Astrocyte (in vitro differentiated cells and primary cell): Measurements from ENCODE around the gene COL8A2. TPM values are rescaled to one million over a fixed set of nuclear protein-coding genes. Genes with fewer than 3 reads are reported as not detected.
A peak's percentile ranks its signal among the peaks of the same experiment; 100 is the strongest.

Experiments used
- DNase-seq: peaks from one replicate; pipeline ENCODE4 v3.0.0-alpha.2; 2010; ENCODE audit warnings: low read depth
- FAIRE-seq: peaks from 2 replicates; lab custom pipeline; 2011; peaks lifted over from hg19 to GRCh38; lab: Jason Lieb, UNC
- H2AFZ ChIP-seq: 2 replicates; pipeline ENCODE4 v1.6.0; 2012; ENCODE audit warnings: low read depth, low read length, inconsistent platforms
- H3K27ac ChIP-seq: 2 replicates; pipeline ENCODE4 v1.5.1; 2011; ENCODE audit warnings: low read depth, low read length, inconsistent platforms
- H3K27me3 ChIP-seq: 2 replicates; pipeline ENCODE4 v1.6.0; 2011; ENCODE audit warnings: low read length, inconsistent platforms; ENCODE audit not compliant: insufficient read depth
- H3K36me3 ChIP-seq: 2 replicates; pipeline ENCODE4 v1.5.1; 2011; ENCODE audit warnings: low read length, inconsistent platforms; ENCODE audit not compliant: insufficient read depth
- H3K4me1 ChIP-seq: 2 replicates; pipeline ENCODE4 v1.5.1; 2011; ENCODE audit warnings: low read length, inconsistent platforms; ENCODE audit not compliant: insufficient read depth
- H3K4me2 ChIP-seq: 2 replicates; pipeline ENCODE4 v1.6.0; 2012; ENCODE audit warnings: low read length, inconsistent platforms
- H3K4me3 ChIP-seq: 2 replicates; pipeline ENCODE4 v1.5.1; 2011; ENCODE audit warnings: low read depth, mild to moderate bottlenecking, low read length, inconsistent platforms; ENCODE audit not compliant: insufficient read depth
- H3K79me2 ChIP-seq: 2 replicates; pipeline ENCODE4 v1.6.0; 2012; ENCODE audit warnings: mild to moderate bottlenecking, low read length, inconsistent platforms; ENCODE audit not compliant: insufficient read depth
- H3K9ac ChIP-seq: 2 replicates; pipeline ENCODE4 v1.6.0; 2012; ENCODE audit warnings: mild to moderate bottlenecking, low read length, inconsistent platforms
- H3K9me3 ChIP-seq: 2 replicates; pipeline ENCODE4 v1.5.1; 2012; ENCODE audit warnings: low read depth, mild to moderate bottlenecking, low read length, inconsistent platforms; ENCODE audit not compliant: insufficient read depth
- H4K20me1 ChIP-seq: 2 replicates; pipeline ENCODE4 v1.6.0; 2012; ENCODE audit warnings: low read length, inconsistent platforms; ENCODE audit not compliant: insufficient read depth
- H3K27ac Mint-ChIP-seq: one replicate; pipeline ENCODE4 v1.8.0; 2021; ENCODE audit warnings: mild to moderate bottlenecking, mixed read lengths; ENCODE audit not compliant: unreplicated experiment
- H3K27me3 Mint-ChIP-seq: one replicate; pipeline ENCODE4 v1.8.0; 2021; ENCODE audit warnings: low read depth, mixed read lengths; ENCODE audit not compliant: unreplicated experiment
- H3K36me3 Mint-ChIP-seq: one replicate; pipeline ENCODE4 v1.8.0; 2021; ENCODE audit warnings: low read depth, mixed read lengths; ENCODE audit not compliant: unreplicated experiment
- H3K4me1 Mint-ChIP-seq: one replicate; pipeline ENCODE4 v1.8.0; 2021; ENCODE audit warnings: low read depth, mixed read lengths; ENCODE audit not compliant: unreplicated experiment
- H3K4me3 Mint-ChIP-seq: one replicate; pipeline ENCODE4 v1.8.0; 2021; ENCODE audit warnings: mild to moderate bottlenecking, moderate library complexity, mixed read lengths; ENCODE audit not compliant: unreplicated experiment
- H3K9me3 Mint-ChIP-seq: one replicate; pipeline ENCODE4 v1.8.0; 2021; ENCODE audit warnings: mild to moderate bottlenecking, mixed read lengths; ENCODE audit not compliant: unreplicated experiment
- EZH2 ChIP-seq: IDR thresholded peaks from 2 replicates; pipeline ENCODE4 v1.6.1; 2012; ENCODE audit warnings: mild to moderate bottlenecking, low read length, inconsistent platforms; ENCODE audit not compliant: insufficient read depth
- total RNA-seq: library from RNA; stranded (reverse); gene quantifications from 2 replicates; pipeline ENCODE4 v1.2.1, GENCODE V29; 2021
- TF ChIP-seq, protein P1 (sequence below): IDR thresholded peaks from 2 replicates; pipeline ENCODE4 v1.5.1; 2011; ENCODE audit warnings: low read depth, mild to moderate bottlenecking, inconsistent platforms, low read length, moderate library complexity; ENCODE audit not compliant: insufficient read depth

The COL8A2 gene
- total RNA-seq, 1 donor from 2014 or later: 3.4 TPM

DNA sequence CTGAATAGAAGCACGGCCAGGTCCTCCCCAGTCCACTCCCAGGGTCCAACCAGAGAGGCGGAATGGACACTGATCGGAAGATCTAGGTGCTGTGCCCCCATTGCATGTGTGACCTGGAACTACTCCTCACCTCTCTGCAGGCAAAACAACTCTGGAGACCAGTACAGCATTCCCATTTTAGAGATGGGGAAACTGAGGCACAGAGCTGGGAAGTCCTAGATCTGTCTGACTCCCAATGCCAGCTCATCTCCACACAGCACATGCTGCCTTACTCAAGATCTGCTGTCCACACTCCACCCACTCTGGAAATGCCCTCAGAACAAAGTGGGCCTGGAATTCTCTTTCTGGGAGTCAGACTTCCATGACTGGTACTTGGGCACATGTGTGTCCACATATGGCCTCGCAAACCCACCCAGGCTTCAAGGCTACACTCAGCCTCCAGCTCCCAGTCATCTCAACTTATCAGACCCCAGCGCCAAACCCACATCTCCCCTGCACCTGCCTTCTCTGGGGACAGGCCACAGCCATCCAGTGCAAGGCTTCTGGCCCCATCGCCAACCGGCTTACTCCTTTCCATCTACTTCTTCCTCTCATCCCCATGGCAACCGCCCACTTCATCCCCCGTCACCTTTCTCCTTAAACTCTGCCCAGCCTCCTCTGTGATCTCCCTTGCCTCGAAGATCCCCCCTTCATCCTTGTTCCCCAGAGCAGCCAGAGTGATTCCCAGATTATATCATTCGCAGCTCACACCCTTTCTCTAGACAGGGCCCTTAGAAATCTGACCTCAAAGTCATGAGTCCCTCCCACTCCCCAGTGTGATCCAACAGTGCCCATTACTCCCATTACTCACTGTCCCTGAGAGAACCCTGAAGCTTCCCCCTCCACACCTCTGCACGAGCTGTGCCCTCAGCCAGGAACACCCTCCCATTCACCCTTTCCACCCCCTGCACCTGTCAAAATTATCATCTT is 2.7 kb downstream of the COL8A2 start:
- Histone ChIP-seq H3K4me2 (no peak overlapping the region), H3K36me3 (no peaks in the 10 kb centered on the region), H3K27me3 (peaks cover 13% of the 10 kb centered on the region), H3K27ac (no peak overlapping the region), H3K79me2 (no peaks in the 10 kb centered on the region), H4K20me1 (no peaks in the 10 kb centered on the region), H2AFZ (no peak overlapping the region), H3K9me3 (no peaks in the 10 kb centered on the region), H3K4me1 (peaks cover 12% of the 10 kb centered on the region), H3K9ac (no peak overlapping the region), H3K4me3 (no peak overlapping the region)
- peaks cover 36% of the 10 kb centered on the region for H3K27me3 Mint-ChIP-seq
- H3K9me3 Mint-ChIP-seq: peaks cover 2% of the 10 kb centered on the region
- H3K36me3 Mint-ChIP-seq: no peaks in the 10 kb centered on the region
- DNase-seq: no peak
- FAIRE-seq: no peak
- peak overlapping the region; percentile 60 for H3K4me3 Mint-ChIP-seq
- no peak for TF ChIP-seq EZH2
- TF ChIP-seq, protein P1, sequence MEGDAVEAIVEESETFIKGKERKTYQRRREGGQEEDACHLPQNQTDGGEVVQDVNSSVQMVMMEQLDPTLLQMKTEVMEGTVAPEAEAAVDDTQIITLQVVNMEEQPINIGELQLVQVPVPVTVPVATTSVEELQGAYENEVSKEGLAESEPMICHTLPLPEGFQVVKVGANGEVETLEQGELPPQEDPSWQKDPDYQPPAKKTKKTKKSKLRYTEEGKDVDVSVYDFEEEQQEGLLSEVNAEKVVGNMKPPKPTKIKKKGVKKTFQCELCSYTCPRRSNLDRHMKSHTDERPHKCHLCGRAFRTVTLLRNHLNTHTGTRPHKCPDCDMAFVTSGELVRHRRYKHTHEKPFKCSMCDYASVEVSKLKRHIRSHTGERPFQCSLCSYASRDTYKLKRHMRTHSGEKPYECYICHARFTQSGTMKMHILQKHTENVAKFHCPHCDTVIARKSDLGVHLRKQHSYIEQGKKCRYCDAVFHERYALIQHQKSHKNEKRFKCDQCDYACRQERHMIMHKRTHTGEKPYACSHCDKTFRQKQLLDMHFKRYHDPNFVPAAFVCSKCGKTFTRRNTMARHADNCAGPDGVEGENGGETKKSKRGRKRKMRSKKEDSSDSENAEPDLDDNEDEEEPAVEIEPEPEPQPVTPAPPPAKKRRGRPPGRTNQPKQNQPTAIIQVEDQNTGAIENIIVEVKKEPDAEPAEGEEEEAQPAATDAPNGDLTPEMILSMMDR: no peak
- no peak overlapping the region for H3K27ac Mint-ChIP-seq
- H3K4me1 Mint-ChIP-seq: peaks cover 30% of the 10 kb centered on the region

DNA sequence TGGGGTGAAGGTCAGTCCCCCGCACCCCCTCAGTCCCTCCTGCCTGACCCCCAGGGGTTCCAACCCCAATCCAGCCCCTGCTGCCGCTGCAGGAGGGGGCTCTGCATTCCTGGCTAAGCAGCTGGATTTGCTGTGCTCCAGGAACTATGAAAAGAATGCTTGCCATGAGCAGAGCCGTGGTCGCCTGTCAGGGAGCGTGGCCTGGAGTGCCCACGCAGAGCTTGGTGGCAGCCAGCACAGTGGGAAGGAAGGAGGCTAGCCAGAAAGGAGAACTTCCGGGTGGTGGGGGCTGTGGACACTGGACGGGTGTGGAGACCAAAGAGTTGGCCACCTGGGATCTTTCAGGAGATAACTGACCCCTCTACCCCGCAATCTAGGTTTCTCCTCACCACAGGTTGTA is 5.6 kb downstream of the COL8A2 start:
- Histone ChIP-seq H3K9ac (no peak overlapping the region), H3K4me3 (no peak overlapping the region), H3K9me3 (no peaks in the 10 kb centered on the region), H3K79me2 (no peaks in the 10 kb centered on the region), H2AFZ (no peak overlapping the region), H3K4me2 (peak overlapping the region; percentile 28), H3K36me3 (no peaks in the 10 kb centered on the region), H4K20me1 (no peaks in the 10 kb centered on the region), H3K4me1 (peaks cover 27% of the 10 kb centered on the region), H3K27ac (no peak overlapping the region), H3K27me3 (peaks cover 8% of the 10 kb centered on the region)
- FAIRE-seq: no peak
- Mint-ChIP-seq H3K27ac (no peak overlapping the region), H3K36me3 (no peaks in the 10 kb centered on the region), H3K9me3 (no peaks in the 10 kb centered on the region), H3K4me3 (no peak overlapping the region), H3K27me3 (peaks cover 23% of the 10 kb centered on the region), H3K4me1 (peaks cover 37% of the 10 kb centered on the region)
- no peak for DNase-seq
- no peak for TF ChIP-seq EZH2
- TF ChIP-seq, protein P1: no peak
